ENCODE data around the gene IL10RA.

Gene IL10RA

GRCh38 chr11:118016104-118016503 is 29.9 kb downstream of the IL10RA start:
- H3K4me3 ChIP-seq (ENCODE audit: low read length), result no peak overlapping the region
- TF ChIP-seq CTCF (conservative IDR thresholded peaks at IDR 0.05; ENCODE audit: low read depth, low read length), result no peak
- no peak for DNase-seq (ENCODE audit: low read depth)

GRCh38 chr11:118017111-118017510 is 30.9 kb downstream of the IL10RA start:
- DNase-seq (ENCODE audit: low read depth), result no peak
- no peak for TF ChIP-seq CTCF (conservative IDR thresholded peaks at IDR 0.05; ENCODE audit: low read depth, low read length)
- H3K4me3 ChIP-seq (ENCODE audit: low read length), result no peak overlapping the region

GRCh38 chr11:118017631-118018315 is 31.6 kb downstream of the IL10RA start:
- no peak overlapping the region for H3K4me3 ChIP-seq (ENCODE audit: low read length)
- no peak for DNase-seq (ENCODE audit: low read depth)
- no peak for TF ChIP-seq CTCF (conservative IDR thresholded peaks at IDR 0.05; ENCODE audit: low read depth, low read length)

- no peak overlapping the region for H3K4me3 ChIP-seq (ENCODE audit: low read length)
- no peak for TF ChIP-seq CTCF (conservative IDR thresholded peaks at IDR 0.05; ENCODE audit: low read depth, low read length)
- no peak for DNase-seq (ENCODE audit: low read depth)
Observed at GRCh38 chr11:118018401-118018800, 32.2 kb downstream of the IL10RA start.

DNA sequence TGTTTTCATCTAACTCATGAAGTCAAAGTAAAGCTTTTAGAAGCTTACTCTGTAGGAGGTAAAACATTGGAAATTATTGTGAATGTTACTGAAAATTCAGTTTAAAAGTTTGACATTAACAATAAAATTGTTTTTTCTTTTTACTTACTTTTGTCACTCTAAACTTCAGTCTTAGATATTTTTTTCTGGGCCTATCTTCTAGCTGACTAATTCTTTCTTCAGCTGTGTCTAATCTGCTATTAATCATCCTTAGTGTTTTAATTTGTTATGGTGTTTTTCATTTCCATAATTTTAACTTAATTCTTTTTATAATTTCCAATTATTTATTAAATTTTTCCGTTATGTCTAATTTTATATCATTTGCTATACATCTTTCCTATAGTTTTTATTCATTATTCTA is 35.0 kb downstream of the IL10RA start:
- TF ChIP-seq CTCF (conservative IDR thresholded peaks at IDR 0.05; ENCODE audit: low read depth, low read length), result no peak
- no peak overlapping the region for H3K4me3 ChIP-seq (ENCODE audit: low read length)
- no peak for DNase-seq (ENCODE audit: low read depth)

GRCh38 chr11:118027694-118028093 is 41.5 kb downstream of the IL10RA start:
- no peak for TF ChIP-seq CTCF (conservative IDR thresholded peaks at IDR 0.05; ENCODE audit: low read depth, low read length)
- no peak for DNase-seq (ENCODE audit: low read depth)
- no peak overlapping the region for H3K4me3 ChIP-seq (ENCODE audit: low read length)

GRCh38 chr11:118028626-118029025 is 42.4 kb downstream of the IL10RA start:
- no peak overlapping the region for H3K4me3 ChIP-seq (ENCODE audit: low read length)
- no peak for DNase-seq (ENCODE audit: low read depth)
- TF ChIP-seq CTCF (conservative IDR thresholded peaks at IDR 0.05; ENCODE audit: low read depth, low read length), result no peak

All from retinal pigment epithelial cell (primary cell).